NOMO-1 treated with dmso at 0.1 percent for 144 hours (cell line): ENCODE results near the gene MGAT5B.

Experiments used
- DNase-seq: peaks from one replicate; lab custom pipeline; 2025; ENCODE audit not compliant: unreplicated experiment; lab: John Stamatoyannopoulos, UW

The MGAT5B gene

GRCh38 chr17:76878568-76878967 lies 10.4 kb downstream of the MGAT5B start:
- no peak for DNase-seq

GRCh38 chr17:76879254-76879653 lies 11.1 kb downstream of the MGAT5B start:
- no peak for DNase-seq

DNA sequence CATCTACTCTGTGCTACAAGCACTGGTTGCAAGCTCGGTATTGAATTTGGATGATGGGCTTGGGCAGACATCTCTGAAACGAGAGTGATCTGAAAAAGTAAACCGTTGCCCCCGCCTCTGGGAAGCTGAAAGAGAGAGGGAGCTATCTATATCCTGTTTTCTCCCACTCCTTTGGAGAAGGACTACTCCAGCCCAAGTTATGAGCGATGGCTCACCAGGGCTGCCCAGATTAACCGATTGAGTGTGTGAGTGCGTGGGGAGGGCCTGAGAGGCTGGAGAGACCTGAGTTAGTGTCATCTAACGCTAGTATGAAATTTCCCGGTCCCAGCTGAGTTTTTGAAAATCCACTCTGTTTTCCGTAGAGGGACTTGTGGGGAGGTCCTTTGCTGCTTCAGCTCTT lies 11.5 kb downstream of the MGAT5B start:
- DNase-seq, result no peak

- DNase-seq, result no peak
Measured at GRCh38 chr17:76880268-76880667, 12.1 kb downstream of the MGAT5B start.

DNA sequence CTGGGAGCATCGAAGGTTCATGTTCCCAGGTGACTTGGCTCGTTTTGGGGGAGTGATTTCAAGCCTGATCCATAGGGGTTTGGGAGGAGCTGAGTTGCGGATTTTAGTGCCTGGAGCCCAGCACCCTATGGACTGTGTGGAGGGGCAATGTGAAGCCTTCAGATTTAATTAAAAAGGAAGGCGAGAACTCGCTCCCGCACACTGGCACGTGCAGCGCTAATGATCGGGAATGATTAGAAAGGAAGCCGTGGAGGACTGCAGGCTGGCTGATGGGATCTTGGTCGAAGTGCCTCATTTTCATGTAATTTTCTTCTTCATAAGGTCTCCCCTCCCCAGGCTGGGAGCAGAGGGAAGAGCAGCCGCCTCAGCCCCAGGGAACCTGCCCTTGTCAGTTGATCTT lies 12.8 kb downstream of the MGAT5B start:
- DNase-seq, result no peak

GRCh38 chr17:76881408-76881807 lies 13.2 kb downstream of the MGAT5B start:
- DNase-seq, result no peak

- no peak for DNase-seq
Measured at GRCh38 chr17:76881966-76882365, 13.8 kb downstream of the MGAT5B start.

GRCh38 chr17:76883744-76884525 lies 15.7 kb downstream of the MGAT5B start:
- no peak for DNase-seq

DNA sequence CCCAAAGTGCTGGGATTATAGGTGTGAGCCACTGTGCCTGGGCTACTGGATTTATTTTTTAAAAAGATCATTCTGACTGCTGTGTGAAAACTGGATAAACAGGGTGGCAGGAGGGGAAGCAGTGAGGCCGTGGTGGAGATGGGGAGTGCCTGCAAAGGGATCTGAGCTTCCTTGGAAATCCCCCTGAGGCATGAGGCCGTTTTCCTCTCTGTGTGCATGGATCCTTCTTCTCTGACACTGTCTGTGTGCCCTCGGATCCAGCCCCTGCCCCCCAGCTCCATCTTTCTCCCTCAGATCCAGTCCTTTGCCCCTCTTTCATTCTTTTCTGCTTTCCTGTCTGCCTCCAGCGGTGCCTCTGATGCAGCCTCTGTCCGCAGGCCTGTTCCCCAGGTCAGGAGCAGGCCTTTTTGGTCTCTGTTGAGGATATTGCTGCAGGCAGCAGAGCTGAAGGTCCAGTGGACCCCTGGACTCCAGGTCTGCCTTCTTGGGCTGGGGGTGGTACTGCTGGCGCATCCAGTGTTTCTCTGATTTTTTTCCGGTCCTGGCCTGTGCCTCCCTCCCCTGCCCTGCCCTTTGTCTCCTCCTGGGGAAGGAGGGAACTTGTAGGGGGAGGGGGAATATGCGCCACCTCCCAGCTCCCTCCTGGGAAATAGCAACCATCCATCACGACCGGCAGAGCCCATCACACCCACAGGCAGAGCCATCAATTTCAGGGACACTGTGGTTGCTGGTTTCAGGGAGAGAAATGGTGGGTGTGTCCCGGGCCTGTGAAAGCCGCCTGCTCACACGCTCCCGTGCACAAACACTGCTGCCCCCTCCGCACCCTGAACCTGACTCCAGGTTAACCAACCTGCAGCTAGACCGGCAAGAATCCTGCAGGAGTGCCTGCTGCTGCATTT lies 17.0 kb downstream of the MGAT5B start:
- no peak for DNase-seq

GRCh38 chr17:76885894-76886290 lies 17.7 kb downstream of the MGAT5B start:
- DNase-seq, result no peak

DNA sequence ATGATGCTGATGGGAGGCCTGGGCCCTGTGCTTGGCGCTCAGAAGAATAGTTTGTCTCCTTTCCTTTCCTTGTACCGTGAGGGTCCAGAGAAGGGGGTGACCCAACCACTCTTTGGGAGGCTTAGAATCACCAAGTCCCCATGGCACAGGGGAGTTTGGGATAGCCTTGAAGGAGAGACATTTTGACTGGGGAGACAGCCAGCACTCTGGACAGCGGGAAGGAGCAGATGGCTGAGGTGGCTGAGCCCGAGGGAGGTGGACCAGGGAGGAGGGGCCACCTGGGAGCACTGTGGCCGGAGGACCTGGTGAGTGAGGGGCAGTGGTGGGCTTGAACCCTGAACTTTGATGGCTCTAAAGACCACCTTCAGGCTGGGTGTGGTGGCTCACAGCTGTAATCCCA lies 18.2 kb downstream of the MGAT5B start:
- DNase-seq, result no peak

GRCh38 chr17:76887802-76888201 lies 19.6 kb downstream of the MGAT5B start:
- no peak for DNase-seq

- DNase-seq, result no peak
Measured at GRCh38 chr17:76888661-76889060, 20.5 kb downstream of the MGAT5B start.

GRCh38 chr17:76889323-76889722 lies 21.1 kb downstream of the MGAT5B start:
- no peak for DNase-seq

DNA sequence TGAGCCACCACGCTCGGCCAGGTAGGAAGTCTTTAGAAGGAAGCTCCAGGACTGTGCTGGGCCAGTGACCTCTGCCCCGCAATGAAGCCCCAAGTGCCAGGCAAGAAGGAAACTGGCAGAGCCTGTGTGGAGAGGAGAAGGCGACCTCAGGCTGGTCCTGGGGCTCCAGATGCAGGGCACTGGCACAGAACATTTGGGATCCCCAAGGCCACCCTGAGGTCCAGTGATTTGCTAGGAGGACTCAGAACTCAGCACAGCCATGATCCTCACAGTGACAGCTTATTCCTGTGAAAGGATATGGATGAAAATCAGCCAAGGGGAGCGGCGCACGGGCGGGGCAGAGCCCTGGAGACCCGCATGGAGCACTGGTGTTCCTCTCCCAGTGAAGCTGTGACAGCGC lies 24.1 kb downstream of the MGAT5B start:
- DNase-seq, result no peak

DNA sequence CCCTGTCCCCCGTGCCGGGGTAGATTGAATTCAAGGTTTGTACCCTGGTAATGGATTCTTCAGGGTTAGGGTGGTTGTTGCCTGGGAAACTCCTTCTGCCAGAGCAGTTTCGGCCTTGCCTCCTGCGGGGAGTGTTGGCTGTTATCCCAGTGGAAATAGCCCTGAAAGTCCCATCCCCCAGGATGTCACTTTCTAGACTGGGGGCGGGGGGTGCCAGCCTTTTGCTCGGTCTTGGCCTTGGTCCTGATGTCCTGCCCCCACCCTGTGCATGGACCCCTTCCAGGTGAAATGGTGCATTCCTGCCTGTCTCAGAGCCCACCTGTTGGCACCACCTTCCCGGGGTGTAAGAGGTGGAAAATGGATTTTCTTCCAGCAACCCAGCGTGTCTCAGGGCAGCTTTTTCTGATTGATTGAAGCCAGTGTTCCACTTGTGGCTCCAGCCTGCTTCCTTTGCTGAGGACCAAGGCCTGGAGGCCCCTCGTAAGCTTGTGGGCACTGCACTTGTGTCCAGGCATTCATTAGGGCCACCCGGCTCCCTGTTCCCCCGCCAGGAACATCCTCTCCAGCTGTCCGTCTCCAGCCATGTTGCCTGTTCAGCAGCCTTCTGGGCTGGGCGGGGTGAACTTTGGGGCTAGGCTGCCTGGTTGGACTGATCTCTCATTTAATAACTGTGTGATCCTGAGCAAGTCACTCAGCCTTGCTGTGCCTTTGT lies 25.6 kb downstream of the MGAT5B start:
- DNase-seq, result no peak

- DNase-seq, result no peak
Measured at GRCh38 chr17:76894842-76895241, 26.6 kb downstream of the MGAT5B start.

- DNase-seq, result no peak
Measured at GRCh38 chr17:76897023-76897422, 28.8 kb downstream of the MGAT5B start.

GRCh38 chr17:76899414-76899813 lies 31.2 kb downstream of the MGAT5B start:
- DNase-seq, result no peak

GRCh38 chr17:76900723-76901122 lies 32.5 kb downstream of the MGAT5B start:
- no peak for DNase-seq

DNA sequence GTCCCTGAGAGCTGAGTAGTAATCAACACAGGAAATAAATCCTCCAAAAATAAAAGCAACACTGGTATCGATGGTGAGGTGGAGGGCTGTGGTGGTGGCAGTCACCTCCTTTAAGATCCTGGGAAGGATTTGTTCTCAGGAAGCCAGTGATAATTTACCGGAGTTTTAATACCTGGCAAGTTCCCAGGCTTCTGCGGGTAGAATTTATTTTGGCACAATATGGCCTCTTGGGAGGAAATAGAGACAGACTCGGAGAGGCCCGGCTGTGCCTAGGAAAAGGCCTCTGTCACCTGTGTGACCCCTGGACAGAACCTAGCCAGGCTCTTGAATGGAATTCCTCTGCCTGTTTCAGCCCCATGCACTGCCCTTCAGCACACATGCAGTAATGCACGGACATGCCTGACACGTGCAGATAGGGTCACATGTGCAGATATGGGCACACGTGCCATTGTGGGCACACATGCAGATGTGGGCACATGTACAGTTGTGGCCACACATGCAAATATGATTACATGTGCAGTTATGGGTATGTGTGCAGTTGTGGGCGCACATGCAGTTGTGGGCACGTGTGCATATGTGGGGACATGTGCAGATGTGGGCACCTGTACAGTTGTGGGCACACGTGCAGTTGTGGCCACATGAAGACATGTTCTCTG lies 33.5 kb downstream of the MGAT5B start:
- no peak for DNase-seq
